Measurements from ENCODE around the gene CLPTM1.
A peak's percentile ranks its signal among the peaks of the same experiment; 100 is the strongest.

CLPTM1 gene

GRCh38 chr19:45001087-45001739, 46.0 kb downstream of the CLPTM1 start, which contains the start of gene RELB:
RELB (plus strand) TSS chr19:45001464; CDS start chr19:45001580, 116 bp downstream.
- in situ Hi-C loops (cut with HindIII; ENCODE audit: low sequenced_read_pairs), result no loop called here
- peak within 1 kb of the TSS; percentile 72 for H3K4me3 ChIP-seq (ENCODE audit: low read depth, low read length)
- TF ChIP-seq CTCF (IDR thresholded peaks at IDR 0.05; ENCODE audit: low read depth, low read length), result no peak
- DNase-seq (ENCODE audit: low read depth, low spot score), result peak; percentile 87

DNA sequence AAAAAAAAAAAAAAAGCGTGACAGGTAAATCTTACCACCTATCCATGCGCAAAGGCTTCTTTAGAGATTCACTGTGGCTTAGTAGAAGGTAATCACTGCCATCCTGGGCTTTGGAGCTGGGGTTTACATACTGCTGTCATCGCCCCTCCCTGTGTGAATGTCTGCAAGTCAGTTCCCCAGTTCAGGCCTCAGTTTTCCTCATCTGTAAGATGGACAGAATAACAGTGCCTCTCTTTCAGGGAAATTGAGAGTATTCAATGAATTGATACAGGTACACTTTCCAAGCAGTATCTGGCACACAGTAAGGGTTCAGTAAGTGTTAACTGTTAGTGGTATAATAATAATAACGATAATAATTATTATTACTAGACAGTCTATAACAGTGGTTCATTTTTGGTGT, 48.3 kb downstream of the CLPTM1 start:
- no peak overlapping the region for H3K4me3 ChIP-seq (ENCODE audit: low read depth, low read length)
- no peak for TF ChIP-seq CTCF (IDR thresholded peaks at IDR 0.05; ENCODE audit: low read depth, low read length)
- no peak for DNase-seq (ENCODE audit: low read depth, low spot score)
- in situ Hi-C loops (cut with HindIII; ENCODE audit: low sequenced_read_pairs), result no loop called here

- no peak for TF ChIP-seq CTCF (IDR thresholded peaks at IDR 0.05; ENCODE audit: low read depth, low read length)
- in situ Hi-C loops (cut with HindIII; ENCODE audit: low sequenced_read_pairs), result no loop called here
- DNase-seq (ENCODE audit: low read depth, low spot score), result no peak
- no peak overlapping the region for H3K4me3 ChIP-seq (ENCODE audit: low read depth, low read length)
Observed at GRCh38 chr19:45005787-45006186, 50.6 kb downstream of the CLPTM1 start.

DNA sequence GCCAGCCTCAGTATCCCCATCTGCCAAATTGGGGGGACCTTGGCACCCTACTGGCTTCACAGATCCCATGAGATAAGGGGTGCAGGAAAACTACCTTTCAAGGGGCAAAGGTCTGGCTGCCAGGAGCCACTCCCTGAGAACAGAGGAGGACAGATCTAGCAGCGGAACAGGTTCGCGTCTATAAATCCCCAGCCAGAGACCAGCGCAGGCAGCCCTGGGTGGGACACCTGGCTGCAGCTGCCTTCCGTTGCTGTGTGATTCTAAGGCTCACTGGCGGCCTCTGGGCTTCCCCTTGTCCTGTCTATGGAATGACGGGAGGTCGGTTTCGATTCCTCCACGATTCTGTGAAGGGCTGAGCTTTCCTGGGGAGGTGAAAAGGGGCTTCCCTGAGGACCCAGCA, 53.4 kb downstream of the CLPTM1 start:
- H3K4me3 ChIP-seq (ENCODE audit: low read depth, low read length), result no peak overlapping the region
- TF ChIP-seq CTCF (IDR thresholded peaks at IDR 0.05; ENCODE audit: low read depth, low read length), result no peak
- in situ Hi-C loops (cut with HindIII; ENCODE audit: low sequenced_read_pairs), result no loop called here
- DNase-seq (ENCODE audit: low read depth, low spot score), result no peak

DNA sequence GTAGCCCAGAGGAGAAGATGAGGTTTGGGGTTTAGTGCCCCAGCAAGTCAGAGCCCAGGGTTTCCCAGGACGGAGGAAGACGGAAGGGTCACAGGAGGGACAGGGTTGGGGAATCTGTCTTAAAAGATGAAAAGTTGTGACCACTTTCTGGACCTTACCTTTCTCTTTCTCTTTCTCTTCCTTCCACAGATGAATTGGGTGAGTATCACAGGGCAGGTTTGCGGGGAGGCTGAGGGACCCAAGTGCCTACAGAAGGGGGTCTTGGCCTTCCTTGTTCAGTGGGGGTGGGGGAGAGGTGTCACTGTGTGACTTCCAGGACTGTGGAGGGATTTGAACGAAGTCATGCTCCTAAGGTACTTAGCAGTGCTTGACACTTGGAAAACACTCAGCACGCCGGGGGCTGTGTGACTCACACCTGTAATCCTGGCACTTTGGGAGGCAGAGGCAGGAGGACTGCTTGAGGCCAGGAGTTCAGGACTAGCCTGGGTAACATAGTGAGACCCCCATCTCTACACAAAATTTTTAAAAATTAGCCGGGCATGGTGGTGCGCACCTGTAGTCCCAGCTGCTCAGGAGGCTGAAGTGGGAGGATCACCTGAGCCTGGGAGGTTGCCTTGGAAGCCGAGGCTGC, 54.6 kb downstream of the CLPTM1 start:
- no peak for TF ChIP-seq CTCF (IDR thresholded peaks at IDR 0.05; ENCODE audit: low read depth, low read length)
- H3K4me3 ChIP-seq (ENCODE audit: low read depth, low read length), result no peak overlapping the region
- DNase-seq (ENCODE audit: low read depth, low spot score), result no peak
- in situ Hi-C loops (cut with HindIII; ENCODE audit: low sequenced_read_pairs), result no loop called here

- no peak for DNase-seq (ENCODE audit: low read depth, low spot score)
- in situ Hi-C loops (cut with HindIII; ENCODE audit: low sequenced_read_pairs), result no loop called here
- H3K4me3 ChIP-seq (ENCODE audit: low read depth, low read length), result no peak overlapping the region
- TF ChIP-seq CTCF (IDR thresholded peaks at IDR 0.05; ENCODE audit: low read depth, low read length), result no peak
Observed at GRCh38 chr19:45010306-45010705, 55.1 kb downstream of the CLPTM1 start.

Measured in astrocyte of the spinal cord (primary cell).